Naive thymus-derived CD4-positive, alpha-beta T cell (primary cell): ENCODE results near the gene CDR2L. TPM values are rescaled to one million over a fixed set of nuclear protein-coding genes. Genes with fewer than 3 reads are reported as not detected.

Experiments
- ATAC-seq: fragments of 150-1000 bp; cut with Tn5 transposase; 2 replicates; pipeline ENCODE4 v1.10.0; 2021; ENCODE audit warnings: mild to moderate bottlenecking, moderate library complexity
- CTCF ChIA-PET: fragments of 350-600 bp; sonication (Branson Sonifier 250); formaldehyde crosslinking; loops from one replicate; lab custom pipeline; 2021; ENCODE audit warnings: antibody characterized with exemption; lab: Charles Lee
- POLR2A ChIA-PET: fragments of 350-600 bp; sonication (Branson Sonifier 250); formaldehyde crosslinking; loops from one replicate; lab custom pipeline; 2021; ENCODE audit warnings: antibody characterized with exemption, inconsistent platforms; lab: Charles Lee
- DNase-seq, 9 donors: peaks; one replicate each; pipeline versions ENCODE4 v3.0.0 to v3.0.0-alpha.2; 2020 to 2022; ENCODE audit warnings: mixed read lengths in 1 of 9
- H3K27ac ChIP-seq: one replicate; pipeline ENCODE4 v1.7.0; 2013; ENCODE audit warnings: mild to moderate bottlenecking, low read depth, low read length, moderate library complexity
- H3K27me3 ChIP-seq, 2 donors: one replicate each; pipeline ENCODE4 v1.7.0; 2013; ENCODE audit warnings: low read length in 2 of 2, mild to moderate bottlenecking in 2 of 2, moderate library complexity in 2 of 2; ENCODE audit not compliant: control insufficient read depth in 2 of 2, insufficient read depth in 2 of 2
- H3K36me3 ChIP-seq, 3 experiments: 1 replicate in 2 of 3; 2 replicates in 1 of 3; pipeline ENCODE4 v1.7.0; 2013; ENCODE audit warnings: low read length in 3 of 3, mild to moderate bottlenecking in 3 of 3, moderate library complexity in 1 of 3; ENCODE audit not compliant: insufficient read depth in 3 of 3, control insufficient read depth in 2 of 3
- H3K4me1 ChIP-seq, 2 donors: one replicate each; pipeline ENCODE4 v1.7.0; 2013; ENCODE audit warnings: low read length in 2 of 2, mild to moderate bottlenecking in 2 of 2, moderate library complexity in 1 of 2; ENCODE audit not compliant: control insufficient read depth in 2 of 2, insufficient read depth in 2 of 2
- H3K4me3 ChIP-seq: 2 replicates; pipeline ENCODE4 v1.7.0; 2013; ENCODE audit warnings: mild to moderate bottlenecking, low read length
- H3K9me3 ChIP-seq, 3 experiments: 1 replicate in 2 of 3; 2 replicates in 1 of 3; pipeline ENCODE4 v1.7.0; 2013; ENCODE audit warnings: low read length in 3 of 3; ENCODE audit not compliant: control insufficient read depth in 2 of 3
- H3K27ac Mint-ChIP-seq, 9 donors: one replicate each; pipeline ENCODE4 v1.8.0; 2020 to 2022; ENCODE audit warnings: mixed read lengths in 9 of 9, mild to moderate bottlenecking in 8 of 9, moderate library complexity in 5 of 9, inconsistent platforms in 2 of 9
- H3K27me3 Mint-ChIP-seq, 5 donors: one replicate each; pipeline ENCODE4 v1.8.0; 2021 to 2022; ENCODE audit warnings: mixed read lengths in 5 of 5, mild to moderate bottlenecking in 1 of 5
- H3K36me3 Mint-ChIP-seq, 5 donors: one replicate each; pipeline ENCODE4 v1.8.0; 2020 to 2022; ENCODE audit warnings: mixed read lengths in 5 of 5, mild to moderate bottlenecking in 3 of 5, inconsistent platforms in 1 of 5
- H3K4me1 Mint-ChIP-seq, 7 donors: one replicate each; pipeline ENCODE4 v1.8.0; 2020 to 2022; ENCODE audit warnings: mixed read lengths in 7 of 7, mild to moderate bottlenecking in 3 of 7, inconsistent platforms in 1 of 7
- H3K4me3 Mint-ChIP-seq, 10 donors: one replicate each; pipeline ENCODE4 v1.8.0; 2020 to 2022; ENCODE audit warnings: mild to moderate bottlenecking in 10 of 10, mixed read lengths in 10 of 10, moderate library complexity in 6 of 10, inconsistent platforms in 2 of 10
- H3K9me3 Mint-ChIP-seq, 11 donors: one replicate each; pipeline ENCODE4 v1.8.0; 2020 to 2022; ENCODE audit warnings: mixed read lengths in 11 of 11, mild to moderate bottlenecking in 4 of 11, inconsistent platforms in 1 of 11, moderate library complexity in 1 of 11
- intact Hi-C, 2 donors: fragments of 100-400 bp; cut with micrococcal nuclease; formaldehyde crosslinking; loops; one replicate each; pipeline ENCODE4 v1.15.1; 2023
- polyA plus RNA-seq, 2 donors: library from polyadenylated mRNA; unstranded; fragments of 300-500 nt; fragmentation: Illumina TruSeq; gene quantifications; one replicate each; pipeline ENCODE4 v1.2.3, GENCODE V29; 2021
- total RNA-seq, 6 experiments: library from RNA in 5 of 6; stranded (reverse) in 5 of 6; gene quantifications; 1 replicate in 5 of 6; 2 replicates in 1 of 6; pipeline ENCODE4 v1.2.3 and lab custom pipeline; 2021 to 2026

Gene CDR2L
- total and polyA plus RNA-seq, 7 experiments from 2014 or later: 0.08 to 0.17 (median 0.16) TPM; not detected in 4

GRCh38 chr17:74977802-74978201, 9.6 kb upstream of the CDR2L start:
- Mint-ChIP-seq H3K4me1 (peaks cover 5 to 23% (median 20%) of the 10 kb centered on the region in 7 donors), H3K9me3 (no peaks in the 10 kb centered on the region), H3K36me3 (no peaks in the 10 kb centered on the region), H3K27ac (peak overlapping the region in 1 of 9 donors; percentile 15), H3K27me3 (peaks cover 0 to 61% (median 6%) of the 10 kb centered on the region in 5 donors), H3K4me3 (no peak overlapping the region)
- CTCF ChIA-PET: interaction anchor here (2.4 kb wide), 1 partner anchor 17 kb away, joined by 12 read pairs; no protein-coding TSS in a partner anchor
- ATAC-seq (no peak), DNase-seq (no peak)
- no peaks in the 10 kb centered on the region for H3K36me3 ChIP-seq
- no peaks in the 10 kb centered on the region for H3K27me3 ChIP-seq
- no peaks in the 10 kb centered on the region for H3K9me3 ChIP-seq
- intact Hi-C loops: no loop called here
- H3K4me3 ChIP-seq: no peak overlapping the region
- peaks cover 18 to 19% of the 10 kb centered on the region in 2 donors for H3K4me1 ChIP-seq
- POLR2A ChIA-PET: interaction anchor here (1.1 kb wide), 1 partner anchor 48 kb away, joined by 3 read pairs; no protein-coding TSS in a partner anchor
- no peak overlapping the region for H3K27ac ChIP-seq

GRCh38 chr17:74978240-74978639, 9.2 kb upstream of the CDR2L start:
- Mint-ChIP-seq H3K4me1 (peaks cover under 1 to 20% (median 16%) of the 10 kb centered on the region in 7 donors), H3K36me3 (no peaks in the 10 kb centered on the region), H3K9me3 (no peaks in the 10 kb centered on the region), H3K27me3 (peaks cover 0 to 59% (median 2%) of the 10 kb centered on the region in 5 donors), H3K4me3 (no peak overlapping the region), H3K27ac (no peak overlapping the region)
- Histone ChIP-seq H3K36me3 (no peaks in the 10 kb centered on the region), H3K27ac (no peak overlapping the region), H3K4me1 (peaks cover 15 to 16% of the 10 kb centered on the region in 2 donors), H3K9me3 (no peaks in the 10 kb centered on the region), H3K27me3 (no peaks in the 10 kb centered on the region), H3K4me3 (no peak overlapping the region)
- intact Hi-C loops: no loop called here
- no peak for DNase-seq
- POLR2A ChIA-PET: interaction anchor here (0.6 to 1.1 kb wide), 2 partner anchors 30 to 47 kb away, joined by 3 to 4 read pairs; no protein-coding TSS in a partner anchor
- CTCF ChIA-PET: interaction anchor here (2.4 kb wide), 1 partner anchor 17 kb away, joined by 12 read pairs; no protein-coding TSS in a partner anchor
- ATAC-seq: no peak

GRCh38 chr17:74979408-74980146, 7.9 kb upstream of the CDR2L start:
- Histone ChIP-seq H3K27me3 (no peaks in the 10 kb centered on the region), H3K4me3 (no peak overlapping the region), H3K9me3 (no peaks in the 10 kb centered on the region), H3K4me1 (peaks cover 14 to 16% of the 10 kb centered on the region in 2 donors), H3K27ac (no peak overlapping the region), H3K36me3 (no peaks in the 10 kb centered on the region)
- ATAC-seq (no peak), DNase-seq (no peak)
- CTCF ChIA-PET: no interaction called here
- Mint-ChIP-seq H3K4me3 (peak overlapping the region in 5 of 10 donors; percentile 12 to 51 (median 25)), H3K4me1 (peaks cover 0 to 20% (median 15%) of the 10 kb centered on the region in 7 donors), H3K9me3 (no peaks in the 10 kb centered on the region), H3K36me3 (no peaks in the 10 kb centered on the region), H3K27me3 (peaks cover 0 to 53% (median 0%) of the 10 kb centered on the region in 5 donors), H3K27ac (peak overlapping the region in 2 of 9 donors; percentile 21 to 69)
- POLR2A ChIA-PET: interaction anchor here (0.9 to 2.1 kb wide), 4 partner anchors 20 to 55 kb away, joined by 3 to 5 read pairs (median 3); partner anchors contain the start of gene MRPL58
- intact Hi-C loops: loop anchor here in 1 of 2 donors (10.0 kb wide), 1 partner anchor 285 kb away; the partner anchor contains the start of genes GGA3 and MRPS7

GRCh38 chr17:74981318-74981978, 6.0 kb upstream of the CDR2L start:
- POLR2A ChIA-PET: interaction anchor here (2.1 kb wide), 1 partner anchor 30 kb away, joined by 5 read pairs; the partner anchor contains the start of gene MRPL58
- Mint-ChIP-seq H3K36me3 (no peaks in the 10 kb centered on the region), H3K4me1 (peaks cover 0 to 20% (median 16%) of the 10 kb centered on the region in 7 donors), H3K27me3 (peaks cover 0 to 53% (median 0%) of the 10 kb centered on the region in 5 donors), H3K9me3 (no peaks in the 10 kb centered on the region), H3K27ac (peak overlapping the region; percentile 64 to 96 (median 87)), H3K4me3 (peak overlapping the region; percentile 85 to 95 (median 92))
- CTCF ChIA-PET: no interaction called here
- ATAC-seq (peak; percentile 23), DNase-seq (no peak)
- Histone ChIP-seq H3K27me3 (no peaks in the 10 kb centered on the region), H3K9me3 (no peaks in the 10 kb centered on the region), H3K4me1 (peaks cover 14 to 16% of the 10 kb centered on the region in 2 donors), H3K36me3 (no peaks in the 10 kb centered on the region), H3K27ac (peak overlapping the region; percentile 65), H3K4me3 (peak overlapping the region; percentile 77)
- intact Hi-C loops: loop anchor here in 1 of 2 donors (10.0 kb wide), 1 partner anchor 283 kb away; the partner anchor contains the start of genes GGA3 and MRPS7

- DNase-seq: peak; percentile 67 to 85 (median 83)
- Histone ChIP-seq H3K36me3 (no peaks in the 10 kb centered on the region), H3K9me3 (no peaks in the 10 kb centered on the region), H3K4me3 (peak overlapping the region; percentile 77), H3K27me3 (no peaks in the 10 kb centered on the region), H3K4me1 (peaks cover 18 to 20% of the 10 kb centered on the region in 2 donors), H3K27ac (peak overlapping the region; percentile 65)
- Mint-ChIP-seq H3K9me3 (no peaks in the 10 kb centered on the region), H3K4me3 (peak overlapping the region; percentile 85 to 95 (median 92)), H3K27me3 (peaks cover 0 to 57% (median 0%) of the 10 kb centered on the region in 5 donors), H3K4me1 (peaks cover 3 to 27% (median 23%) of the 10 kb centered on the region in 7 donors), H3K27ac (peak overlapping the region; percentile 64 to 96 (median 87)), H3K36me3 (no peaks in the 10 kb centered on the region)
- peak; percentile 97 for ATAC-seq
- intact Hi-C loops: loop anchor here in 1 of 2 donors (1.0 to 10.0 kb wide), 7 partner anchors 10 to 283 kb away; partner anchors contain the start of genes GGA3, HID1, KCTD2 and MRPL58
- ChIA-PET POLR2A (interaction anchor here (0.6 to 1.5 kb wide), 7 partner anchors 10 to 86 kb away, joined by 3 to 9 read pairs (median 3); partner anchors contain the start of genes HID1 and MRPL58), CTCF (interaction anchor here (1.2 kb wide), 1 partner anchor 31 kb away, joined by 3 read pairs; no protein-coding TSS in a partner anchor)
Observed at GRCh38 chr17:74981979-74982662, 5.3 kb upstream of the CDR2L start.
